NCI-H345 (cell line): Measurements from ENCODE around the gene CCDC174.
"Not testable (repeated sequence)": the region's sequence is repeated elsewhere in the genome, so short reads cannot be mapped to it uniquely, and the experiment has no call there.

Source experiments
- DNase-seq: peaks from one replicate; lab custom pipeline; 2025; lab: John Stamatoyannopoulos, UW

The CCDC174 gene

DNA sequence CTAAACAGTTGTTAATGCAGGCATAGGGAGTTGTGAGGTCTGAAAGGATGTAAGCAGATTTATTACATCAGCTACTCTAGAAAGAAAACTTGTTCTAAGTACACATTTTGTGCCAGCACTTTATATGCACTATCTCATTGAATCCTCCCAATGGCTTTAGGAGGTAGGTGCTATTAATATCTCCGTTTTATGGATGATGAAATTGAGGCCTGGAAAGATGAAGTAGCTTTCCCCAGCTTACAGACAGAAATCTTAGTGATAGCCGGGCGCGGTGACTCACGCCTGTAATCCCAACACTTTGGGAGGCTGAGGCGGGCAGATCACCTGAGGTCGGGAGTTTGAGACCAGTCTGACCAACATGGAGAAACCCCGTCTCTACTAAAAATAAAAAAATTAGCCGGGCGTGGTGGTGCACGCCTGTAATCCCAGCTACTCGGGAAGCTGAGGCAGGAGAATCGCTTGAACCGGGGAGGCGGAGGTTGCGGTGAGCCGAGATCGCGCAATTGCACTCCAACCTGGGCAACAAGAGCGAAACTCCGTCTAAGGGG lies 872 bp downstream of the CCDC174 start:
- DNase-seq = not testable (repeated sequence)

DNA sequence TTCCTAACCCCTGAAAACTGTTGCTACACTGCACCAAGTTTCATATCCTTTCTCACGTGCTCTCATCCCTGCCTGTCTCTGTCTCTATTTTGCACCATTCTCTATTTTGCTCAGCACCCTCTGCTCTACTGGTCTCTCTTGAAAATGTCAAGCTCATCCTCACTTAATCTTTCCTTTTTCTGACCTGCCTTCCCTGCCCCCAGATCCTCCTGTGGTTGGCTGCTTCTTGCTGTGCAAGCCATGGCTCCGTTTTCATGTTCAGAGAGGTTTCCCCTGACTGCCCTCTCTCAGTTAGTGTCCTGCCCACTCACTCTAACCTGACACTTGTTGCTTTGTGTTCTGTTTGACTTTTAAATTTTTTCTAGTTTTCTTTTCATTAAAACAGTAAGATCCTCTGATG lies 6.0 kb downstream of the CCDC174 start:
- DNase-seq = no peak

- no peak for DNase-seq
Measured at GRCh38 chr3:14658978-14659377, 7.4 kb downstream of the CCDC174 start.

GRCh38 chr3:14660942-14661341 lies 9.4 kb downstream of the CCDC174 start:
- no peak for DNase-seq

DNA sequence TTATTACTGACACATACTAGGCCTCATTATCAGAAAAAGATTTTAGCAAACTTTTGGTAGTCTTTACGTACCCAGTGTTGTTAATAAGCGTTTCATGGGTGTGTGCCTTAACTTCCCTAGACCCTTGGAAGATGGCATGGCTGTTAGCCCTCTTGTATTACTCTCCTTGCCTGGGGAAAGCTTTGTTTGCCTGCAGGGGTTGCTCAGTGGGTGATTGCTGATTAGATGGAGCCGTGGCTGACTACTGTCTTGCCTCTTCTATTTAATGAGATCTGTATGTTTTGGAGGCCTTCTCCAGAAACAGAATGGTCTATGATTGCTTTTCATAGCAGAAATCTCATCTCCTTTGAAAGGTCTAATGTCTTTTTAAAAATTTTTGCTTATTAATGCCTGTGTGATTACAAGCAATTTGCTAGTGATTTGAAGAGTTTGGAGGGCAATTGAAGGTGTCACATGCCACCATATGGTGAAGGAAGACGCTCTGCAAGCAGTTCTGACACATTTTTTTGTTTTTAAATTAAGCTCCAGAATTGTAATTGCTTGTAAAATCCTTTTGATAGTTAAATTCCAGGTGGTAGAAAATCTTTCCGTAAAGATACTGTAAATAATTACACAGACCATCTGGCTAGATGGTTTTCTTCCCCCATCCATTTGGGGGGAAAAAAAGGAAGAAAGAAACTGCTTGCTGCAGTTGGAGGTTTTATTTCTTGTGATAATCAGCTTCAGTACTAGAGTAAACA lies 12.0 kb downstream of the CCDC174 start:
- no peak for DNase-seq

GRCh38 chr3:14664170-14664569 lies 12.6 kb downstream of the CCDC174 start:
- DNase-seq = no peak

DNA sequence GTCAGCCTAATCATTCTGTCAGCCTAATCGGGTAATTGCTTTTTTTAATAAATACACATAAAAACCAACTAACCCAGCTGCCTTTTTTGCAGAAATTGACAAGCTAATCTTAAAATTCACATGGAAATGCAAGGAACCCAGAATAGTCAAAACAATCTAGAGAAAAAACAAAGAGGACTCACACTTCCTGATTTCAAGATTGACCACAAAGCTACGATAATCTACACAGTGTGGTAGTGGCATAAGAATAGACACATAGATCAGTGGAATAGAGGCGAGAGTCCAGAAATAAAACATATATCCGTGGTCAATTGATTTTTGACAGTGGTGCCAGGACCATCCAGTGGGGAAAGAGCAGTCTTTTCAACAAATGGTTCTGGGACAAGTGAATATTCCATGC lies 21.0 kb downstream of the CCDC174 start:
- DNase-seq = no peak

- DNase-seq = no peak
Measured at GRCh38 chr3:14674841-14675240, 23.3 kb downstream of the CCDC174 start, which contains the start of gene C3orf20. TSS of gene C3orf20 (plus strand) at chr3:14675141. CDS start at chr3:14682714, 7,573 bp downstream.

- DNase-seq = no peak
Measured at GRCh38 chr3:14676881-14677280, 25.3 kb downstream of the CCDC174 start.

DNA sequence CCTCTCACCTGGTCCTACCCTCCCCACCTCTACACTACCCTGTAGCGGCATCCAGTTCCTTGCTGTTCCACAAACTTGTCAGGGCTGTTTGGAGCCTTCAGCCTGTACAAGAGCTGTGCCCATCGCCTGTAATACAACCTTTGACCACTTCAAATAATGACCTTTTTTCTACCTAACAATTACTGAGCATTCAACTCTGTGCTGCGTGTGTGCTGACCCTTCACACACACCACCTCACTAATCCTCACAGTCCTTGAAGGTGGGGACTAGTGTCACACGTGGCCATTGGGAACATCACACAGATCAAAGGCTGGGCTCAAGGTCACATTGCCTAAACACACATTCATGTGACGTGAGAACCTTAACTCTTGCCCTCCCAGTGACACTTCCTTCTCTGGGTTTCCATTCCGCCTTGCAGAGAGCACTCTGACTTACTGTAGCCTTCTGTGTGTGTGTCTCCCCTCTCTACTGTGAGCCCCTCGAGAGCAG lies 26.5 kb downstream of the CCDC174 start:
- DNase-seq = no peak

DNA sequence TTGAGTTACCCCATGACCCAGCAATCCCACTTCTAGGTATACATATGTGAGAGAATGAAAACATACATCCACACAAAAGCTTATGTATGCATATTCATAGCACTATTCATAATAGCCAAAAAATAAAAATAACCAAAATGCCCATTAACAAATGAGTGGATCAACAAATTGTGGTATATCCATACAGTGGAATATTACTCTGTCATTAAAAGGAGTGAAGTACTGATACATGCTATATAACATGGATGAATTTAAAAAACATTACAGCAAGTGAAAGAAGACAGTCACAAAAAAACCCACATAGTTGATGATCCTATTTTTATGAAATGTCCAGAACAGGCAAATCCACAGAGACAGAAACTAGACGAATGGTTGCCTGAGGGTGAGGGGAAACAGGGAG lies 28.6 kb downstream of the CCDC174 start:
- no peak for DNase-seq

DNA sequence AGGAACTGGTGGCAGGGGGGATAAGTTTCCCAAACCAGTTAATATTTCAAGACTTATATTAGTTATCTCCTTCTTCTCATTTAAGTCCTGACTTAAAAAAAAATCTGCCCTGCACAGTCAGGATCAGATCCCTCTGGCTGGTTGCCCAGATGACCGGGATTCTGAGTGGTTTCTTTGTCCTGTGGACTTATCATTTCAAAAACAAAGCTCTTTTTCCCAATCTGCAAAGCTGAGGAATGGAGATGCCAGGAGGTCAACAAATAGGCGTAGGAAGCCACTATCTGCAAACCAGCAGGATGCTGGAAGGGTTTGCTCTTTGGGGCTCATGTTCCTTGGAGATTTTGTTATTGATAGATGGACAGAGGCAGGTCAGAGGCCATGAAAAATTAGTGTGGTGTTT lies 29.2 kb downstream of the CCDC174 start:
- no peak for DNase-seq

GRCh38 chr3:14684447-14684846 lies 32.9 kb downstream of the CCDC174 start:
- no peak for DNase-seq

GRCh38 chr3:14685179-14685578 lies 33.6 kb downstream of the CCDC174 start:
- DNase-seq = no peak

GRCh38 chr3:14687360-14687759 lies 35.8 kb downstream of the CCDC174 start:
- no peak for DNase-seq

GRCh38 chr3:14688525-14688924 lies 37.0 kb downstream of the CCDC174 start:
- DNase-seq = no peak

DNA sequence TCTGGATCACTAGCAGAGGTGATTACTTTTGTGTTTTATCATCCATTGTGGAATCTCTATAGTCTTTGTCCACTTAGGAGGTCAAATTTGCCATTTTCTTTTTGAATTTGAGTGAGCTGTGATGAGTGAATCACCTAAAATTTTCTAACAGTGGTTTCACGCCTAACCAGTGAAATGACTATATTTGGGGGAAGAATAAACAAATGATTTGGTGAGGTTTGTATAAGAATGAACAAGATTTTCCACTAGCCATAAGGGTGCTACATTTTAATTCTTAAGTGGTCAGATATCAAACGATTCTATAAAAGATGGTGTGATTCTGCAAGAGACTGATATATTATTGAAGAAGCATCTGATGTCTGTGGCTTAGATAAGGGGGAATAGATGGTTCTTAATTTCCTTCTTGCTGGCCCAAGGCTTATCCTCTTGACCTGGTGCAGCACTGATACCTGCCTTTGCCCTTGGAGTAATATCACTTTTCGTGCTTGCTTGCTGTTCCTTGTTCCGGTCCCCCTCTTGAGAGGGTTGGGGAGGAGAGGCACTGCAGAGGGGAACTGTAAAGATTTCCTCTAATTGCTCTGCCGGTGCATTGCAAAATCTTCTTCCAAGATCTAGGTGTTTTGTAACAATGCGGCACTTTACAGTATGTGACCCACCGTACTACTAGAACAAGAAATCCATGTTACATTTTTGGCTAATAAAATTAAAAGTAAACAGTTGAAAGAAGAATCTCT lies 37.9 kb downstream of the CCDC174 start:
- no peak for DNase-seq

DNA sequence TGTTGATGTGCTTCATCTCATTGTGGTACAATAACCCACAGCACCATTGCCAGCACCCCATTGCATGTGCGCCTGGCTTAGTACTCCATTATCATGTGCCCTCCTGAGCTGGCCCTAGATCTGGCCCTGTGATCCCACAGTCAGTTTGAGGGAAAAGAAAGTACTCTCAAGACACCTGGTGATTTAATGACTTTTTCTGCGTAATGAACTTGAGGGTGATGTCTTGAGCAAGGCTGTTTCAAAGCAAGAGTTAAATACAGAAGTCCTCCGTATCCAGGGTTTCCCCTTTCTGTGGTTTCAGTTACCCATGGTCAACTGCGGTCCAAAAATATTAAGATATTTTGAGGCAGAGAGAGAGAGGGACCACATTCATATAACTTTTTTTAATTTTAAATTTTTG lies 39.7 kb downstream of the CCDC174 start:
- no peak for DNase-seq

GRCh38 chr3:14691719-14692118 lies 40.2 kb downstream of the CCDC174 start:
- no peak for DNase-seq

- peak; percentile 2 for DNase-seq
Measured at GRCh38 chr3:14698601-14699244, 47.2 kb downstream of the CCDC174 start.

GRCh38 chr3:14699643-14700042 lies 48.1 kb downstream of the CCDC174 start:
- DNase-seq = no peak

- no peak for DNase-seq
Measured at GRCh38 chr3:14700891-14701290, 49.3 kb downstream of the CCDC174 start.

DNA sequence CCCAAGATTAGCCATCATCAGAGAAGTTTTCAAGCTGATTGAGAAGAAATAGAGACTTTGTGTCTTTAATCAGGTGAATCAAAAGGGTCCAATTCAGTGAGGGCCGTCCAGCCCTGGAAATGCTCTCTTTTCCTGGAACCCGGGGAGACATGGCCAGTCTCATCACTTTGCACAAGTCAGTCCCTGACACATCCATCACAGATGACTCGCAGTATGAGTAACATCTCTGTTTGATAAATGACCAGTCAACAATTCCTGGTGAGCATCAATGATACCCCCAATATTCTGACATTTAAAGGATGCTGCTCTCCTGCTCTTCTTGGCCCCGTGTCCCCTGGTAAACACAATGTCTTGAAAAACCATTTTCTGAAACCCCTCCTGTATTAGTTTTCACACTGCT lies 50.1 kb downstream of the CCDC174 start:
- DNase-seq = no peak
